Measurements from ENCODE around the gene CECR2. TPM values are rescaled to one million over a fixed set of nuclear protein-coding genes. Genes with fewer than 3 reads are reported as not detected.
A peak's percentile ranks its signal among the peaks of the same experiment; 100 is the strongest.

CECR2 gene
- total RNA-seq, 1 experiment from 2014 or later, result 154 TPM

DNA sequence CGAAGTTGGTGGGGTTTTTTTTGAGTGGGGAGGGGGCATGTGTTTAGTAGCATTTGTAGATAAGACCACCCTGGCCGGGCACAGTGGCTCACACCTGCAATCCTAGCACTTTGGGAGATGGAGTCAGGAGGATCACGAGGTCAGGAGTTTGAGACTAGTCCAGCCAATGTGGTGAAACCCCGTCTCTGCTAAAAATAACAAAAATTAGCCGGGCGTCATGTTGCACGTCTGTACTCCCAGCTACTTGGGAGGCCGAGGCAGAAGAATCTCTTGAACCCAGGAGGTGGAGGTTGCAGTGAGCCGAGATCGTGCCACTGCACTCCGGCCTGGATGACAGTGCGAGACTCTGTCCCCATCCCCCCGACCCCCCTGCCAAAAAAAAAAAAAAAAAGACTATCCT, 34.6 kb downstream of the CECR2 start:
- Histone ChIP-seq H2BK120ac (ENCODE audit: low read depth, low read length, poor library complexity, severe bottlenecking) (no peak overlapping the region), H4K91ac (ENCODE audit: insufficient read length, low read depth, low read length) (no peak overlapping the region), H3T11ph (ENCODE audit: low read length) (no peak overlapping the region), H2BK12ac (ENCODE audit: insufficient read length, low read depth, low read length) (no peak overlapping the region), H3K18ac (ENCODE audit: insufficient read length, low read depth, low read length) (no peak overlapping the region), H3K27ac (ENCODE audit: insufficient read length, low read depth, low read length) (no peak overlapping the region), H2AK5ac (ENCODE audit: insufficient read length, low read length) (no peak overlapping the region), H4K5ac (ENCODE audit: insufficient read length, low read depth, low read length) (no peak overlapping the region), H3K79me2 (ENCODE audit: insufficient read depth, low read length) (peaks cover 61% of the 10 kb centered on the region; the same call in 1 of the 2 replicates), H3K4me1 (ENCODE audit: insufficient read depth, low read length) (peaks cover 2% of the 10 kb centered on the region; the same call in 1 of the 2 replicates), H4K8ac (replicated peaks; ENCODE audit: insufficient read length, low read depth, low read length) (no peak overlapping the region), H3K14ac (ENCODE audit: insufficient read depth, low read length) (no peak overlapping the region), H3K4ac (ENCODE audit: low read depth, low read length) (no peak overlapping the region), H2BK5ac (ENCODE audit: insufficient read length, low read length) (no peak overlapping the region), H4K20me1 (ENCODE audit: control insufficient read depth, insufficient read depth, insufficient read length) (no peaks in the 10 kb centered on the region), H2AFZ (ENCODE audit: low read length) (no peak overlapping the region), H2BK20ac (ENCODE audit: low read depth, low read length, poor library complexity, severe bottlenecking) (no peak overlapping the region), H3K9me3 (ENCODE audit: control insufficient read depth, low read depth, low read length) (no peaks in the 10 kb centered on the region), H2BK15ac (ENCODE audit: low read depth, low read length) (no peak overlapping the region), H3K9ac (ENCODE audit: extremely low read depth, insufficient read length, low read length) (no peak overlapping the region), H3K79me1 (ENCODE audit: insufficient read depth, low read depth, low read length, poor library complexity, severe bottlenecking) (peaks cover 7% of the 10 kb centered on the region), H3K23me2 (ENCODE audit: insufficient read length, low read depth, low read length, poor library complexity, severe bottlenecking) (no peaks in the 10 kb centered on the region), H3K4me2 (ENCODE audit: insufficient read depth, insufficient read length, low read length) (no peak overlapping the region), H3K56ac (ENCODE audit: insufficient read length, low read depth, low read length) (no peak overlapping the region), H3K23ac (ENCODE audit: insufficient read length, low read depth, low read length) (no peak overlapping the region), H3K27me3 (ENCODE audit: insufficient read depth, low read length) (no peaks in the 10 kb centered on the region)
- WGBS (ENCODE audit: extremely low coverage, insufficient read length, low lambda C conversion rate), result 100% methylated on average over 1 of the region's 13 CpGs
- H3K27ac Mint-ChIP-seq, result peak overlapping the region in 2 of 3 experiments; percentile 44 to 80; a peak in 5 of 7 replicates
- H3K27me3 Mint-ChIP-seq (ENCODE audit: low read depth), result no peaks in the 10 kb centered on the region
- H3K4me1 Mint-ChIP-seq, result peaks cover 35 to 41% of the 10 kb centered on the region in 2 experiments
- H3K4me3 Mint-ChIP-seq, result no peak overlapping the region
- peaks cover 1 to 15% (median 5%) of the 10 kb centered on the region in 3 experiments; a peak in 6 of 7 replicates for H3K36me3 Mint-ChIP-seq (ENCODE audit: insufficient read depth in 1 of 3, low read depth in 3 of 3)
- no peak for DNase-seq
- TF ChIP-seq, protein P1, sequence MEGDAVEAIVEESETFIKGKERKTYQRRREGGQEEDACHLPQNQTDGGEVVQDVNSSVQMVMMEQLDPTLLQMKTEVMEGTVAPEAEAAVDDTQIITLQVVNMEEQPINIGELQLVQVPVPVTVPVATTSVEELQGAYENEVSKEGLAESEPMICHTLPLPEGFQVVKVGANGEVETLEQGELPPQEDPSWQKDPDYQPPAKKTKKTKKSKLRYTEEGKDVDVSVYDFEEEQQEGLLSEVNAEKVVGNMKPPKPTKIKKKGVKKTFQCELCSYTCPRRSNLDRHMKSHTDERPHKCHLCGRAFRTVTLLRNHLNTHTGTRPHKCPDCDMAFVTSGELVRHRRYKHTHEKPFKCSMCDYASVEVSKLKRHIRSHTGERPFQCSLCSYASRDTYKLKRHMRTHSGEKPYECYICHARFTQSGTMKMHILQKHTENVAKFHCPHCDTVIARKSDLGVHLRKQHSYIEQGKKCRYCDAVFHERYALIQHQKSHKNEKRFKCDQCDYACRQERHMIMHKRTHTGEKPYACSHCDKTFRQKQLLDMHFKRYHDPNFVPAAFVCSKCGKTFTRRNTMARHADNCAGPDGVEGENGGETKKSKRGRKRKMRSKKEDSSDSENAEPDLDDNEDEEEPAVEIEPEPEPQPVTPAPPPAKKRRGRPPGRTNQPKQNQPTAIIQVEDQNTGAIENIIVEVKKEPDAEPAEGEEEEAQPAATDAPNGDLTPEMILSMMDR (conservative IDR thresholded peaks at IDR 0.05), result no peak
- no peaks in the 10 kb centered on the region for H3K9me3 Mint-ChIP-seq
